WERI-Rb-1 (cell line): Measurements from ENCODE around the gene RFX1.
"Not testable (repeated sequence)": the region's sequence is repeated elsewhere in the genome, so short reads cannot be mapped to it uniquely, and the experiment has no call there.

Experiments
- DNase-seq: peaks from one replicate; pipeline ENCODE4 v3.0.0-alpha.2; 2020
- H3K27ac ChIP-seq: fragments of 250-450 bp; sonication (Bioruptor Pico); 2 replicates; pipeline ENCODE4 v1.5.1; 2020; ENCODE audit warnings: mild to moderate bottlenecking, moderate library complexity
- H3K27me3 ChIP-seq: fragments of 250-450 bp; sonication (Bioruptor Pico); 2 replicates; pipeline ENCODE4 v1.5.1; 2021; ENCODE audit warnings: mild to moderate bottlenecking, low read depth, moderate library complexity; ENCODE audit not compliant: insufficient read depth, severe bottlenecking
- H3K36me3 ChIP-seq: fragments of 250-450 bp; sonication (Bioruptor Pico); 2 replicates; pipeline ENCODE4 v1.5.1; 2020; ENCODE audit warnings: mild to moderate bottlenecking, moderate library complexity
- H3K4me3 ChIP-seq: 2 replicates; pipeline ENCODE4 v1.5.1; 2011; ENCODE audit warnings: low read depth, mild to moderate bottlenecking, control low read depth, low read length
- H3K9me3 ChIP-seq: fragments of 250-450 bp; sonication (Bioruptor Pico); 2 replicates; pipeline ENCODE4 v1.5.1; 2021; ENCODE audit warnings: mild to moderate bottlenecking, moderate library complexity; ENCODE audit not compliant: severe bottlenecking
- CTCF ChIP-seq: IDR thresholded peaks from 2 replicates; pipeline ENCODE4 v1.5.1; 2011; ENCODE audit warnings: low read depth, mild to moderate bottlenecking, control low read depth, inconsistent platforms, low read length

The RFX1 gene

GRCh38 chr19:13968999-13969398, 37.1 kb downstream of the RFX1 start:
- Histone ChIP-seq H3K9me3 (no peaks in the 10 kb centered on the region), H3K4me3 (no peak overlapping the region), H3K27me3 (no peaks in the 10 kb centered on the region), H3K27ac (no peak overlapping the region), H3K36me3 (peaks cover 72% of the 10 kb centered on the region)
- no peak for DNase-seq
- no peak for TF ChIP-seq CTCF

- peaks cover 70% of the 10 kb centered on the region for H3K36me3 ChIP-seq
Measured at GRCh38 chr19:13968383-13968935, 37.7 kb downstream of the RFX1 start.

GRCh38 chr19:13967206-13967605, 38.9 kb downstream of the RFX1 start:
- DNase-seq, H3K27me3 ChIP-seq, H3K4me3 ChIP-seq, H3K27ac ChIP-seq, H3K9me3 ChIP-seq: not testable (repeated sequence)
- H3K36me3 ChIP-seq: peaks cover 71% of the 10 kb centered on the region

More at GRCh38 chr19:13968383-13968935, 37.7 kb downstream of the RFX1 start:
- TF ChIP-seq CTCF: no peak
- no peak for DNase-seq
- no peaks in the 10 kb centered on the region for H3K9me3 ChIP-seq
- H3K4me3 ChIP-seq: no peak overlapping the region
- no peak overlapping the region for H3K27ac ChIP-seq
- no peaks in the 10 kb centered on the region for H3K27me3 ChIP-seq

- H3K4me3 ChIP-seq: no peak overlapping the region
- H3K27ac ChIP-seq: no peak overlapping the region
- no peak for TF ChIP-seq CTCF
- no peak for DNase-seq
- no peaks in the 10 kb centered on the region for H3K9me3 ChIP-seq
- no peaks in the 10 kb centered on the region for H3K27me3 ChIP-seq
- H3K36me3 ChIP-seq: peaks cover 70% of the 10 kb centered on the region
Measured at GRCh38 chr19:13966684-13967128, 39.4 kb downstream of the RFX1 start.

GRCh38 chr19:13965926-13966683, 40.0 kb downstream of the RFX1 start:
- Histone ChIP-seq H3K4me3 (no peak overlapping the region), H3K9me3 (no peaks in the 10 kb centered on the region), H3K27ac (no peak overlapping the region), H3K27me3 (no peaks in the 10 kb centered on the region), H3K36me3 (peaks cover 65% of the 10 kb centered on the region)
- TF ChIP-seq CTCF: no peak
- DNase-seq: no peak

- H3K9me3 ChIP-seq: no peaks in the 10 kb centered on the region
- DNase-seq: no peak
- H3K36me3 ChIP-seq: peaks cover 66% of the 10 kb centered on the region
- no peak for TF ChIP-seq CTCF
- H3K4me3 ChIP-seq: no peak overlapping the region
- H3K27ac ChIP-seq: no peak overlapping the region
- no peaks in the 10 kb centered on the region for H3K27me3 ChIP-seq
Measured at GRCh38 chr19:13965377-13965896, 40.7 kb downstream of the RFX1 start.
